Measurements from ENCODE around the gene BLOC1S6. TPM values are rescaled to one million over a fixed set of nuclear protein-coding genes. Genes with fewer than 3 reads are reported as not detected.

BLOC1S6 gene
- polyA plus RNA-seq, 1 donor: 44.0 TPM

GRCh38 chr15:45587863-45588170 is 638 bp downstream of the BLOC1S6 start:
- WGBS (ENCODE audit: insufficient coverage, low lambda C conversion rate): no CpG with 5 or more reads among the region's 4 CpGs
- H3K27ac ChIP-seq (ENCODE audit: low read length): peak overlapping the region; percentile 98
- peaks cover 2% of the 10 kb centered on the region for H3K36me3 ChIP-seq (ENCODE audit: control insufficient read depth, insufficient read depth, low read length)
- H3K27me3 ChIP-seq (ENCODE audit: control insufficient read depth, insufficient read depth, low read length): no peaks in the 10 kb centered on the region
- peak overlapping the region; percentile 86 for H3K4me3 ChIP-seq (ENCODE audit: low read length)
- H3K9me3 ChIP-seq (ENCODE audit: control insufficient read depth, low read depth, low read length): no peaks in the 10 kb centered on the region
- peaks cover 7% of the 10 kb centered on the region for H3K4me1 ChIP-seq (ENCODE audit: control insufficient read depth, insufficient read depth, low read length)
- no peak for DNase-seq

- peak; percentile 43 to 73 for DNase-seq
- peaks cover 4% of the 10 kb centered on the region for H3K36me3 ChIP-seq (ENCODE audit: control insufficient read depth, insufficient read depth, low read length)
- 30% methylated on average over 2 of the region's 6 CpGs for WGBS (ENCODE audit: insufficient coverage, low lambda C conversion rate)
- H3K27ac ChIP-seq (ENCODE audit: low read length): peak overlapping the region; percentile 98
- H3K9me3 ChIP-seq (ENCODE audit: control insufficient read depth, low read depth, low read length): no peaks in the 10 kb centered on the region
- peak overlapping the region; percentile 86 for H3K4me3 ChIP-seq (ENCODE audit: low read length)
- peaks cover 7% of the 10 kb centered on the region for H3K4me1 ChIP-seq (ENCODE audit: control insufficient read depth, insufficient read depth, low read length)
- H3K27me3 ChIP-seq (ENCODE audit: control insufficient read depth, insufficient read depth, low read length): no peaks in the 10 kb centered on the region
Observed at GRCh38 chr15:45588219-45588875, 1.2 kb downstream of the BLOC1S6 start.

GRCh38 chr15:45589256-45589655 is 2.1 kb downstream of the BLOC1S6 start:
- no peaks in the 10 kb centered on the region for H3K9me3 ChIP-seq (ENCODE audit: control insufficient read depth, low read depth, low read length)
- WGBS (ENCODE audit: insufficient coverage, low lambda C conversion rate): 93% methylated on average over 4 of the region's 5 CpGs
- no peaks in the 10 kb centered on the region for H3K27me3 ChIP-seq (ENCODE audit: control insufficient read depth, insufficient read depth, low read length)
- DNase-seq: no peak
- H3K4me1 ChIP-seq (ENCODE audit: control insufficient read depth, insufficient read depth, low read length): peaks cover 7% of the 10 kb centered on the region
- peaks cover 6% of the 10 kb centered on the region for H3K36me3 ChIP-seq (ENCODE audit: control insufficient read depth, insufficient read depth, low read length)
- no peak overlapping the region for H3K27ac ChIP-seq (ENCODE audit: low read length)
- H3K4me3 ChIP-seq (ENCODE audit: low read length): no peak overlapping the region

GRCh38 chr15:45594319-45594718 is 7.1 kb downstream of the BLOC1S6 start:
- Histone ChIP-seq H3K4me3 (ENCODE audit: low read length) (no peak overlapping the region), H3K27me3 (ENCODE audit: control insufficient read depth, insufficient read depth, low read length) (no peaks in the 10 kb centered on the region), H3K27ac (ENCODE audit: low read length) (no peak overlapping the region), H3K9me3 (ENCODE audit: control insufficient read depth, low read depth, low read length) (no peaks in the 10 kb centered on the region), H3K36me3 (ENCODE audit: control insufficient read depth, insufficient read depth, low read length) (peaks cover 25% of the 10 kb centered on the region), H3K4me1 (ENCODE audit: control insufficient read depth, insufficient read depth, low read length) (peaks cover 3% of the 10 kb centered on the region)
- no CpG with 5 or more reads among the region's 2 CpGs for WGBS (ENCODE audit: insufficient coverage, low lambda C conversion rate)
- DNase-seq: no peak

- H3K27me3 ChIP-seq (ENCODE audit: control insufficient read depth, insufficient read depth, low read length): no peaks in the 10 kb centered on the region
- no peaks in the 10 kb centered on the region for H3K4me1 ChIP-seq (ENCODE audit: control insufficient read depth, insufficient read depth, low read length)
- H3K9me3 ChIP-seq (ENCODE audit: control insufficient read depth, low read depth, low read length): no peaks in the 10 kb centered on the region
- WGBS (ENCODE audit: insufficient coverage, low lambda C conversion rate): no CpG with 5 or more reads among the region's 2 CpGs
- H3K4me3 ChIP-seq (ENCODE audit: low read length): no peak overlapping the region
- no peak overlapping the region for H3K27ac ChIP-seq (ENCODE audit: low read length)
- DNase-seq: no peak
- H3K36me3 ChIP-seq (ENCODE audit: control insufficient read depth, insufficient read depth, low read length): peaks cover 25% of the 10 kb centered on the region
Observed at GRCh38 chr15:45594835-45595530, 7.8 kb downstream of the BLOC1S6 start.

- WGBS (ENCODE audit: insufficient coverage, low lambda C conversion rate): 100% methylated on average over 3 of the region's 3 CpGs
- no peak overlapping the region for H3K27ac ChIP-seq (ENCODE audit: low read length)
- H3K4me3 ChIP-seq (ENCODE audit: low read length): no peak overlapping the region
- no peaks in the 10 kb centered on the region for H3K9me3 ChIP-seq (ENCODE audit: control insufficient read depth, low read depth, low read length)
- no peaks in the 10 kb centered on the region for H3K27me3 ChIP-seq (ENCODE audit: control insufficient read depth, insufficient read depth, low read length)
- DNase-seq: no peak
- H3K4me1 ChIP-seq (ENCODE audit: control insufficient read depth, insufficient read depth, low read length): no peaks in the 10 kb centered on the region
- H3K36me3 ChIP-seq (ENCODE audit: control insufficient read depth, insufficient read depth, low read length): peaks cover 17% of the 10 kb centered on the region
Observed at GRCh38 chr15:45603881-45604280, 16.7 kb downstream of the BLOC1S6 start.

- Histone ChIP-seq H3K27ac (ENCODE audit: low read length) (no peak overlapping the region), H3K9me3 (ENCODE audit: control insufficient read depth, low read depth, low read length) (no peaks in the 10 kb centered on the region), H3K36me3 (ENCODE audit: control insufficient read depth, insufficient read depth, low read length) (peaks cover 20% of the 10 kb centered on the region), H3K4me3 (ENCODE audit: low read length) (no peak overlapping the region), H3K4me1 (ENCODE audit: control insufficient read depth, insufficient read depth, low read length) (no peaks in the 10 kb centered on the region), H3K27me3 (ENCODE audit: control insufficient read depth, insufficient read depth, low read length) (no peaks in the 10 kb centered on the region)
- no CpG with 5 or more reads among the region's 1 CpG for WGBS (ENCODE audit: insufficient coverage, low lambda C conversion rate)
- no peak for DNase-seq
Observed at GRCh38 chr15:45604326-45604725, 17.1 kb downstream of the BLOC1S6 start.

- H3K36me3 ChIP-seq (ENCODE audit: control insufficient read depth, insufficient read depth, low read length): peaks cover 20% of the 10 kb centered on the region
- 100% methylated on average over 1 of the region's 3 CpGs for WGBS (ENCODE audit: insufficient coverage, low lambda C conversion rate)
- H3K4me1 ChIP-seq (ENCODE audit: control insufficient read depth, insufficient read depth, low read length): no peaks in the 10 kb centered on the region
Observed at GRCh38 chr15:45606413-45606812, 19.2 kb downstream of the BLOC1S6 start.

GRCh38 chr15:45606841-45607240 is 19.7 kb downstream of the BLOC1S6 start:
- H3K27me3 ChIP-seq (ENCODE audit: control insufficient read depth, insufficient read depth, low read length): no peaks in the 10 kb centered on the region
- peaks cover 20% of the 10 kb centered on the region for H3K36me3 ChIP-seq (ENCODE audit: control insufficient read depth, insufficient read depth, low read length)
- no peak overlapping the region for H3K4me3 ChIP-seq (ENCODE audit: low read length)
- H3K9me3 ChIP-seq (ENCODE audit: control insufficient read depth, low read depth, low read length): no peaks in the 10 kb centered on the region
- WGBS (ENCODE audit: insufficient coverage, low lambda C conversion rate): 100% methylated on average over 1 of the region's 1 CpG
- no peak overlapping the region for H3K27ac ChIP-seq (ENCODE audit: low read length)
- DNase-seq: no peak
- H3K4me1 ChIP-seq (ENCODE audit: control insufficient read depth, insufficient read depth, low read length): no peaks in the 10 kb centered on the region

More at GRCh38 chr15:45606413-45606812, 19.2 kb downstream of the BLOC1S6 start:
- no peaks in the 10 kb centered on the region for H3K27me3 ChIP-seq (ENCODE audit: control insufficient read depth, insufficient read depth, low read length)
- H3K27ac ChIP-seq (ENCODE audit: low read length): no peak overlapping the region
- no peaks in the 10 kb centered on the region for H3K9me3 ChIP-seq (ENCODE audit: control insufficient read depth, low read depth, low read length)
- H3K4me3 ChIP-seq (ENCODE audit: low read length): no peak overlapping the region
- no peak for DNase-seq

GRCh38 chr15:45611305-45611704 is 24.1 kb downstream of the BLOC1S6 start:
- H3K9me3 ChIP-seq (ENCODE audit: control insufficient read depth, low read depth, low read length): no peaks in the 10 kb centered on the region
- no peak for DNase-seq
- WGBS (ENCODE audit: insufficient coverage, low lambda C conversion rate): no CpG with 5 or more reads among the region's 4 CpGs
- H3K4me3 ChIP-seq (ENCODE audit: low read length): no peak overlapping the region
- H3K27me3 ChIP-seq (ENCODE audit: control insufficient read depth, insufficient read depth, low read length): no peaks in the 10 kb centered on the region
- peaks cover 10% of the 10 kb centered on the region for H3K36me3 ChIP-seq (ENCODE audit: control insufficient read depth, insufficient read depth, low read length)
- H3K4me1 ChIP-seq (ENCODE audit: control insufficient read depth, insufficient read depth, low read length): no peaks in the 10 kb centered on the region
- H3K27ac ChIP-seq (ENCODE audit: low read length): no peak overlapping the region
